GM21515 (cell line): Measurements from ENCODE around the gene CES2.
"Not testable (repeated sequence)": the region's sequence is repeated elsewhere in the genome, so short reads cannot be mapped to it uniquely, and the experiment has no call there.

Experiments used
- ATAC-seq: cut with Tn5 transposase; IDR thresholded peaks from one replicate; pipeline ENCODE4 v1.9.1; 2021; ENCODE audit not compliant: unreplicated experiment

CES2 gene

GRCh38 chr16:66935314-66936011 lies at the start of gene CES2:
CES2 (plus strand) TSS chr16:66935516; CDS start chr16:66935636, 120 bp downstream.
- ATAC-seq = no peak

GRCh38 chr16:66886321-66886720 lies 49.0 kb upstream of the CES2 start:
- ATAC-seq = no peak

- no peak for ATAC-seq
Observed at GRCh38 chr16:66886914-66887313, 48.4 kb upstream of the CES2 start.

- no peak for ATAC-seq
Observed at GRCh38 chr16:66888647-66889615, 46.4 kb upstream of the CES2 start.

- ATAC-seq = no peak
Observed at GRCh38 chr16:66889622-66890021, 45.7 kb upstream of the CES2 start.

GRCh38 chr16:66890799-66891198 lies 44.5 kb upstream of the CES2 start:
- no peak for ATAC-seq

- no peak for ATAC-seq
Observed at GRCh38 chr16:66891360-66891759, 44.0 kb upstream of the CES2 start.

- no peak for ATAC-seq
Observed at GRCh38 chr16:66891797-66892196, 43.5 kb upstream of the CES2 start.

- ATAC-seq = no peak
Observed at GRCh38 chr16:66894055-66894454, 41.3 kb upstream of the CES2 start.

GRCh38 chr16:66894948-66895688 lies 40.2 kb upstream of the CES2 start:
- ATAC-seq = no peak

GRCh38 chr16:66895689-66895979 lies 39.7 kb upstream of the CES2 start:
- no peak for ATAC-seq

GRCh38 chr16:66895999-66896398 lies 39.3 kb upstream of the CES2 start:
- ATAC-seq = no peak

GRCh38 chr16:66896682-66897081 lies 38.6 kb upstream of the CES2 start:
- not testable (repeated sequence) for ATAC-seq

GRCh38 chr16:66898207-66898606 lies 37.1 kb upstream of the CES2 start:
- ATAC-seq = no peak

- ATAC-seq = no peak
Observed at GRCh38 chr16:66898933-66899309, 36.4 kb upstream of the CES2 start.

GRCh38 chr16:66899310-66899944 lies 35.9 kb upstream of the CES2 start:
- ATAC-seq = no peak

GRCh38 chr16:66899945-66900710 lies 35.2 kb upstream of the CES2 start:
- no peak for ATAC-seq

- no peak for ATAC-seq
Observed at GRCh38 chr16:66900721-66901441, 34.4 kb upstream of the CES2 start.

- ATAC-seq = no peak
Observed at GRCh38 chr16:66901626-66902025, 33.7 kb upstream of the CES2 start.
